RWPE2 (cell line): Measurements from ENCODE around the gene WFDC5.

Experiments used
- ATAC-seq: fragments of 200-7000 bp; cut with Tn5 transposase; 3 replicates; pipeline ENCODE4 v1.9.1; 2021; ENCODE audit warnings: low read depth
- DNase-seq: peaks from one replicate; pipeline ENCODE4 v3.0.0-alpha.2; 2020; ENCODE audit warnings: low spot score
- H3K27ac ChIP-seq: fragments of 450-650 bp; 2 replicates; pipeline ENCODE4 v1.5.1; 2017; ENCODE audit warnings: mild to moderate bottlenecking; ENCODE audit not compliant: poor library complexity, severe bottlenecking
- H3K27me3 ChIP-seq: fragments of 250-450 bp; sonication (Bioruptor Pico); 2 replicates; pipeline ENCODE4 v1.5.1; 2021; ENCODE audit warnings: mild to moderate bottlenecking, moderate library complexity; ENCODE audit not compliant: insufficient read depth, poor library complexity, severe bottlenecking
- H3K36me3 ChIP-seq: fragments of 250-450 bp; sonication (Bioruptor Pico); 2 replicates; pipeline ENCODE4 v1.5.1; 2020; ENCODE audit warnings: low read depth, mild to moderate bottlenecking, moderate library complexity
- H3K4me1 ChIP-seq: fragments of 250-450 bp; sonication (Bioruptor Pico); 2 replicates; pipeline ENCODE4 v1.5.1; 2021; ENCODE audit warnings: mild to moderate bottlenecking, moderate library complexity; ENCODE audit not compliant: insufficient read depth, poor library complexity, severe bottlenecking
- H3K4me3 ChIP-seq: fragments of 250-450 bp; sonication (Bioruptor Pico); 2 replicates; pipeline ENCODE4 v1.5.1; 2021; ENCODE audit warnings: mild to moderate bottlenecking, moderate library complexity; ENCODE audit not compliant: severe bottlenecking
- H3K9me3 ChIP-seq: fragments of 250-450 bp; sonication (Bioruptor Pico); 2 replicates; pipeline ENCODE4 v1.5.1; 2021; ENCODE audit warnings: mild to moderate bottlenecking, moderate library complexity; ENCODE audit not compliant: severe bottlenecking
- CTCF ChIP-seq: fragments of 450-650 bp; IDR thresholded peaks from one replicate; pipeline ENCODE4 v1.5.1; 2017; ENCODE audit warnings: mild to moderate bottlenecking, moderate library complexity; ENCODE audit not compliant: poor library complexity, severe bottlenecking

The WFDC5 gene

DNA sequence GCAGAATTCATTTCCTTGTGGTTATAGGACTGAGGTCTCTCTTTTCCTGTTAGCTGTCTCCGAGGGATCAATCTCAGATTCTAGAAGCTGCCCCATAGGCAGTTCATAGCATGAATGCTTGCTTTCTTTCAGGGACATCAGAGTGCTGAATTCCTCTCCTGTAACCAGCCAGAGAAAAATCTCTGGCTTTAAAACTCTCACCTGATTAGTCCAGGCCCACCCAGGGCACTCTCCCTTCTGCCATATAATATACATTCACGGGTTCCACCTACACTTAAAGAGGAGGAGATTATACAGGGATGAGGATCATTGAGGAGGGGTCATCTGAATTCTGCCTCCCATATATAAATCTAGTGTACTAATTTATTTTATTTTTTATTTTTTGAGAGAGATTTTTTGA lies 11.9 kb downstream of the WFDC5 start:
- no peak for TF ChIP-seq CTCF
- H3K4me3 ChIP-seq, result no peak overlapping the region
- no peaks in the 10 kb centered on the region for H3K4me1 ChIP-seq
- no peak for DNase-seq
- H3K36me3 ChIP-seq, result no peaks in the 10 kb centered on the region
- H3K27me3 ChIP-seq, result peaks cover 7% of the 10 kb centered on the region
- H3K27ac ChIP-seq, result no peak overlapping the region
- H3K9me3 ChIP-seq, result no peaks in the 10 kb centered on the region
- ATAC-seq, result no peak

GRCh38 chr20:45101333-45101850 lies 13.6 kb downstream of the WFDC5 start:
- Histone ChIP-seq H3K27me3 (peaks cover 19% of the 10 kb centered on the region), H3K27ac (no peak overlapping the region), H3K9me3 (no peaks in the 10 kb centered on the region), H3K4me1 (no peaks in the 10 kb centered on the region), H3K4me3 (no peak overlapping the region), H3K36me3 (no peaks in the 10 kb centered on the region)
- no peak for TF ChIP-seq CTCF
- DNase-seq (peak; percentile 60), ATAC-seq (no peak)

DNA sequence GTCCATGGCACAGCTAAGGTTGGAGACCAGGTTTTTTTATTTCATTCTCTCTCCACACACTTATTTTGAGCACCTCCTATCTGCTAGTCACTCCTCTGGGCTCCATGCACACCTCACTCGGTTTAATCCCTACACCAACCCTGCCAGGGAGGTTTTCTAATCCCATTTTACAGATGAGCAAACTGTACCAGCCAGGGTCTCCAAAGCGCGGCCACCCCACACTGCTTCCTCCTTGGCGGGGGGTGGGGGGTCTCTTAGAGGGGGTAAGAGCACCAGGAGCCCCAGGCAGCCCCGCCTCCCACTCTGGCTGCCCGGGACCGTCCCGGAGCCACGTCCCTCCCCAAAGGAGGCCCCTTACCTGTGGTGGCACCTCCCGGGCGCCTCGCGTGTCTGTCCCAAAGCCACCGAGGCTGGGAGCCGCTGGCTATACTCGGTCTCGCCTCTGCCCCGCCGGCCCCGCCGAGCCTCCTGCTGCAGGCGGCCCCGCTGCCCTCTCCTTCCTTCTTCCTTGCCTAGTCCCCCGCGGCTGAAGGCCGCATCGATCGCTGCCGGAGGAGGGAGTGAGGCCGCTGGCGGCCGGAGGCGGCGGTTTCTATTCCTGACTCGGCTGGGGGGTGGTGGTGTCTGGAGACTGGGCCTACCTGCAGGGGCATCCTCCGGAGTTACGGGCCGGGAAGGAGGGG lies 14.3 kb downstream of the WFDC5 start, which contains the start of gene KCNS1:
Gene KCNS1, minus strand, starts transcription at position 565 of the 683 bp plus-strand sequence. CDS start 1,891 bp downstream, outside the sequence.
- Histone ChIP-seq H3K27me3 (peaks cover 19% of the 10 kb centered on the region), H3K36me3 (no peaks in the 10 kb centered on the region), H3K4me1 (no peaks in the 10 kb centered on the region), H3K9me3 (no peaks in the 10 kb centered on the region), H3K4me3 (no peak within 1 kb of the TSS), H3K27ac (no peak within 1 kb of the TSS)
- no peak for ATAC-seq
- peak; percentile 79 for DNase-seq
- TF ChIP-seq CTCF, result no peak

GRCh38 chr20:45098103-45098773 lies 16.7 kb downstream of the WFDC5 start:
- H3K9me3 ChIP-seq, result no peaks in the 10 kb centered on the region
- H3K27ac ChIP-seq, result no peak overlapping the region
- H3K4me3 ChIP-seq, result peak overlapping the region; percentile 2
- ATAC-seq (no peak), DNase-seq (no peak)
- H3K27me3 ChIP-seq, result peaks cover 19% of the 10 kb centered on the region
- peak; percentile 50 for TF ChIP-seq CTCF
- H3K36me3 ChIP-seq, result no peaks in the 10 kb centered on the region
- no peaks in the 10 kb centered on the region for H3K4me1 ChIP-seq
